HG02852 (cell line): ENCODE data around the gene SLC38A10.
A peak's percentile ranks its signal among the peaks of the same experiment; 100 is the strongest.

Experiments
- ATAC-seq: cut with Tn5 transposase; IDR thresholded peaks from one replicate; pipeline ENCODE4 v1.9.1; 2021; ENCODE audit warnings: mild to moderate bottlenecking, moderate library complexity; ENCODE audit not compliant: unreplicated experiment

Gene SLC38A10

GRCh38 chr17:81295031-81295675, at the start of gene SLC38A10:
Gene SLC38A10, minus strand, starts transcription at chr17:81295307. Its CDS starts 386 bp downstream, at chr17:81294921.
- ATAC-seq = peak; percentile 82

GRCh38 chr17:81342269-81343070, 47.4 kb upstream of the SLC38A10 start:
- no peak for ATAC-seq

- no peak for ATAC-seq
Measured at GRCh38 chr17:81341516-81342268, 46.6 kb upstream of the SLC38A10 start.

- no peak for ATAC-seq
Measured at GRCh38 chr17:81340607-81341515, 45.8 kb upstream of the SLC38A10 start.

- ATAC-seq = no peak
Measured at GRCh38 chr17:81339534-81340296, 44.6 kb upstream of the SLC38A10 start.

- no peak for ATAC-seq
Measured at GRCh38 chr17:81339191-81339533, 44.1 kb upstream of the SLC38A10 start.

GRCh38 chr17:81338274-81339190, 43.4 kb upstream of the SLC38A10 start:
- no peak for ATAC-seq

DNA sequence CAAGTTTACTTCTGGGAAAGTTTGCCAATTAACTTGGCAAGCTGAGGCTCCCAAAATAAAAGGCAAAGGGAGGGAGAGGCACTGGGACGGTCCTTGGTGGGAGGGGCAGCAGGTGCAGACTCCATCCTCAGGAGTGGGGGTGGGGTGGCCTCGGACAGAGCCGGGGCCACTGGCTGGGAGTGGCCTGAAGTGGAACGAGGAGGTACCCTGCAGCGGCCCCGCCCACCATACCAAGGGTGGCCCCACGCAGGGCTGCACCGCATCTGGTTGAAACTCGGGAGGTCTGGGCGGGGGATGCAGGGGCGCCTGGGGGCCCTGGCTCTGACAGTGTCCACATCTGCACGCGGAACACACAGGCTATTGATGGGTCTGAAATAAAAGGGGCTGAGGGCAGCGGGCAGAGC, 42.4 kb upstream of the SLC38A10 start:
- no peak for ATAC-seq

GRCh38 chr17:81336930-81337325, 41.8 kb upstream of the SLC38A10 start:
- no peak for ATAC-seq

GRCh38 chr17:81336296-81336929, 41.3 kb upstream of the SLC38A10 start:
- no peak for ATAC-seq

- no peak for ATAC-seq
Measured at GRCh38 chr17:81335773-81336157, 40.7 kb upstream of the SLC38A10 start.

DNA sequence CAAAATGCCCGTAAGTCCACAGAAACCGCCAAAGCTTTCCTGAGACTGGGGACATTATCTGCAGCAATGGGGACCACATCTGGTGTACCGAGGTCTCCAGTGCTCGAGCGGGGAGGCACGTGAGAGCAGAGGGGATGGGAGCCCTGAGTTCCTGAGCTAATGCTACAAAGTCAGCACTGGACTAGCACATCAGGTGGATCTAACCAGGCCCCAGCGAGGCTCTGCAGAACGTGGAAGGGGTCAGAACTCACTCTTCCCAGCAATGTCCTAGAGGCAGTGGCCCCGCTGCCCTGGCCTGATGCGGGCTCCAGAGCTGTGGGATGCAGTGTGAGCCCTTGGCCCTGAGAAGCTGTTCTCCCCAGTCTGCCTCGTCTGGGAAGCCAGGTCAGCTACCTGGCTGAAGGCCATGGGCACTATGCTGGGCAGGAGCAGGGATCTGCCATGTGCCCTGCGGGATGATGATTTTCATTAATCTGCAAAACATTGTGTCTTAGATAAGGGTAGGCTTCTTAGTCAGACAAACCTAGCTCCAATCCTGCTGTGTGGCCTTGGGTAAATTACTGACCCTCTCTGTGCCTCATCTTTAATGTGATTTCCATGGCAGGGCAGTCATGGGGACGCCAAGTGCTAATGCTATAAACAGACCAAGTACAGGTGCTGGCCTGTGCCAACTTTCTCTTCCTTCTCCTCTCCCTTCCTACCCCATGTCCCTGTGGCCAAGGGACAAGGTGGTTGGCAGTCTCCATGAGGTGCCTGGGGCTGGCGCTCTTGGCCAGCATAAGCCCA, 40.1 kb upstream of the SLC38A10 start:
- ATAC-seq = no peak

- no peak for ATAC-seq
Measured at GRCh38 chr17:81334391-81334901, 39.3 kb upstream of the SLC38A10 start.

DNA sequence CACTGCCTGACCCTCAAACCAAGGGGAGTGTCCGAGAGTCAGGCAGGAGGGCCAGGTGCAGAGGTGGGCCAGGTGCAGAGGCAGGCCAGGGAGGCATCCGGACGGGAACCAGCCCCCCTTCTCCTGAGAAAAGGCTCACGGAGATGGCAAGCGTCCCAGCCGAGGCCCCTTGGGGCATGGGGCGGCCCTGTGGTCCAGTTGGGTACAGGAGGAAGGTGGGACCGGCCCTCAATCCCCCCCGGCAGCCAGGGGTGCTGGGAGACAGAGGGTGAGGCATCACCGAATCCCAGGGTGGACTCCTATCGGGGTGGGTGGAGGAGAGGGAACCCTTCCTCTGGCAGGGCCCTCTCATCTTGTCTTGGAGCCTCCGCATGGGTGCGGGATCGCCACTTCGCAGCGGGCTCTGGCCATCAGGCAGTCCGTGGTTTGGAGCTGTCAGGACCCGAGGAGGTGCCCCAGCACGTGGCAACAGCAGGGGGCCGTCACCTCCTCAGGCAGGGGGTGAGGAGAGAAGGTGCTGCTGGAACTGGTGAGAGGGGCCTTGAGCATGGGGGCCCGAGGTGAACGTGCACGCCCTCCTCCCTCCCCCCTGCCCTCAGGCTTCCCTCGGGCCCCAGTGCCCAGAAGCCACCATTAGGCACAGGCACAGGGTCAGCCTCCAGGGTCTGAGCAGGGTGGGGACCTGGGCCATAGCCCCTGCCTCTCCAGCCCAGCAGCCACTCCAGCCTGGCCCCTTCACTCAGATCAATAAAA, 38.7 kb upstream of the SLC38A10 start:
- ATAC-seq = no peak

DNA sequence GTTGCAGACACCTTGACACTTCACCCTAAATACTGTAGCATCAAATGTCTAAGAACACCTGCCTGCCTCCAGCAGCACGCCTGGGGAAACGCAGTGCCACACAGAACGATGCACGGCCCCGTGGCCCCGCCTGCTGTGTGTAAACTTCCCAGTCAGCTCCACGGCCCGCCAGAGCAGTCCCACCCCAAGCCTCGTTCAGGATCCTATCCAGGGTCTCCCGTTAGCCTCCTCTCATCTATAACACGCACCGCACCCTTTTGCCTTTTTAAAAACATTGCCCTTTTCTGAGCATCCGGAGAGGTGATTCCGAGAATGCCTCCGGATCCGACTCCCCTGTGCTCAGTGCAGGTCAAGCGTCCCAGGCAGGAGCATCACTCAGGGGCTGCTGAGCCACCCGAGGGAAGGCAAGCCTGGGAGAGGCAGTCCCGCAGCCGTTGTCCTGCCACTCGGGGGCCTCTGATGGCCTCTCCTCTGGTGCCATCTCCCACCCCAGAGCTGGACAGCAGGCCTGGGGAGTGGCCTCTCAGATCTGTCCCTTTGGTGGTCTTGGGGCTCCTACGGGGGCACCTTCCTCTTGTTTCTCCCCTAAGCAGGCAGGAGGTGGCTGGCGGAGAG, 37.9 kb upstream of the SLC38A10 start:
- no peak for ATAC-seq

GRCh38 chr17:81332118-81332834, 37.2 kb upstream of the SLC38A10 start:
- ATAC-seq = no peak
